Head of caudate nucleus (tissue), 42 donors: ENCODE measurements around the gene SRRM1.
"Not testable (repeated sequence)": the region's sequence is repeated elsewhere in the genome, so short reads cannot be mapped to it uniquely, and the experiment has no call there.

Source experiments
- DNase-seq, 42 donors: peaks; one replicate each; pipeline versions ENCODE4 v3.0.0 to v3.0.0-alpha.2; 2020 to 2021; ENCODE audit warnings: mixed read lengths in 7 of 42
- intact Hi-C: fragments of 100-400 bp; cut with DNase I; formaldehyde crosslinking; loops from one replicate; pipeline ENCODE4 v1.15.0; 2022

Gene SRRM1

GRCh38 chr1:24683713-24684162 is 40.6 kb downstream of the SRRM1 start:
- no peak for DNase-seq
- intact Hi-C loops = no loop called here

GRCh38 chr1:24688033-24688432 is 44.9 kb downstream of the SRRM1 start:
- intact Hi-C loops = loop anchor here (2.0 to 5.0 kb wide), 2 partner anchors 55 to 149 kb away; no protein-coding TSS in a partner anchor

GRCh38 chr1:24688621-24689195 is 45.6 kb downstream of the SRRM1 start:
- peak; percentile 61 to 93 (median 83) for DNase-seq
- intact Hi-C loops = loop anchor here (2.0 to 5.0 kb wide), 2 partner anchors 54 to 149 kb away; no protein-coding TSS in a partner anchor

More at GRCh38 chr1:24688033-24688432, 44.9 kb downstream of the SRRM1 start:
- DNase-seq = no peak

- no peak for DNase-seq
- intact Hi-C loops = no loop called here
These were observed 47.9 kb downstream of the SRRM1 start for GRCh38 chr1:24691051-24691450.

- DNase-seq = no peak
- intact Hi-C loops = no loop called here
These were observed 49.4 kb downstream of the SRRM1 start for GRCh38 chr1:24692351-24692980.

GRCh38 chr1:24693827-24694379 is 50.8 kb downstream of the SRRM1 start:
- no peak for DNase-seq
- intact Hi-C loops = no loop called here

- no peak for DNase-seq
- intact Hi-C loops = no loop called here
These were observed 51.3 kb downstream of the SRRM1 start for GRCh38 chr1:24694380-24694843.

GRCh38 chr1:24695202-24695974 is 52.3 kb downstream of the SRRM1 start:
- intact Hi-C loops = no loop called here

GRCh38 chr1:24696041-24696755 is 53.1 kb downstream of the SRRM1 start:
- intact Hi-C loops = no loop called here
- no peak for DNase-seq

More at GRCh38 chr1:24695202-24695974, 52.3 kb downstream of the SRRM1 start:
- DNase-seq = no peak

- no peak for DNase-seq
- intact Hi-C loops = no loop called here
These were observed 53.7 kb downstream of the SRRM1 start for GRCh38 chr1:24696756-24697330.

GRCh38 chr1:24697453-24698001 is 54.4 kb downstream of the SRRM1 start:
- DNase-seq, intact Hi-C loops: not testable (repeated sequence)

- intact Hi-C loops, DNase-seq: not testable (repeated sequence)
These were observed 55.2 kb downstream of the SRRM1 start for GRCh38 chr1:24698326-24698725.

GRCh38 chr1:24699628-24700027 is 56.5 kb downstream of the SRRM1 start:
- intact Hi-C loops = no loop called here
- no peak for DNase-seq

- intact Hi-C loops = no loop called here
- no peak for DNase-seq
These were observed 59.6 kb downstream of the SRRM1 start for GRCh38 chr1:24702511-24703293.

- DNase-seq = peak in 41 of 42 donors; percentile 24 to 87 (median 66)
- intact Hi-C loops = loop anchor here (2.0 kb wide), 1 partner anchor 40 kb away; the partner anchor contains the start of gene CLIC4
These were observed 61.5 kb downstream of the SRRM1 start for GRCh38 chr1:24704411-24705259.
